ENCODE data around the gene CCNT2. TPM values are rescaled to one million over a fixed set of nuclear protein-coding genes. Genes with fewer than 3 reads are reported as not detected.
"Not testable (repeated sequence)": the region's sequence is repeated elsewhere in the genome, so short reads cannot be mapped to it uniquely, and the experiment has no call there.

CCNT2 gene
- total RNA-seq: 10 to 100 TPM; 28.9 to 31.8 TPM

DNA sequence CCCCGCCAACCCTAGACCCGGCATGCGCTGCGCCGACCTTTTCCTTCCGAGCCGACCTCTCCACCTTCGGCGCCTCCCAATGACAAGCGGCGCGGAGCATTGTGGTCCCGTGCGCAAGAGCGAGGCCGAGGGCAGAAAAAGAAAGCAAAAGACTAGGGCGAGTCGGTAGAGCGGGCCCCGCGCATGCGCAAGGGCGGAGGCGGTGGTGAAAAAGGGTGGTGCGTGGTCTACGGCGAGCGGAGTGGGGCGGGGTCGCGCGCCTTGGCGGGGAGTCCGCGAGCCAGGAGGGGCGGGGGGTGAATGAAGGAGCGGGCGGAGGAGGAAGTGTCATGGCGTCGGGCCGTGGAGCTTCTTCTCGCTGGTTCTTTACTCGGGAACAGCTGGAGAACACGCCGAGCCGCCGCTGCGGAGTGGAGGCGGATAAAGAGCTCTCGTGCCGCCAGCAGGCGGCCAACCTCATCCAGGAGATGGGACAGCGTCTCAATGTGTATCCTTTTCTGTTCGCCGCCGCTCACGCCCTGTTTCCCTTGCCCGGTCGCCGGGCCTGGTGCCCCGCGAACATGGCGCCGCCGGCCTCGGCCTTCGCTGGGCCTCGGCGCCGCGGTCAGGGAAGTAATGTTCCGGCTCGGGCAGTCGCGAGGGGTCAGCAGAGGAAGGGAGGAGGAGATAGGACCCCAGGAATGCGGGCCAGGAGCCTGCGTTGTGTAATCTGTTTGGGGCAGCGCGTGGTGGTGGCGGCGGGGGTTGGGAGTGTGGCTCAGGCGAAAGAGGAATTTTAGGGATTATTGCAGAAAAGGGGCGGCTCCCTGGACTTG lies at the start of gene CCNT2:
Gene CCNT2, plus strand, starts transcription at position 297 of the 815 bp plus-strand sequence. Its CDS starts 33 bp downstream, at position 330.
- ChIA-PET POLR2A (interaction anchor here (1.2 kb wide), 2 partner anchors 701 to 987 kb away, joined by 3 to 5 read pairs; no protein-coding TSS in a partner anchor), CTCF (interaction anchor here (0.9 to 1.0 kb wide), 2 partner anchors 23 to 466 kb away, joined by 3 read pairs; no protein-coding TSS in a partner anchor)

DNA sequence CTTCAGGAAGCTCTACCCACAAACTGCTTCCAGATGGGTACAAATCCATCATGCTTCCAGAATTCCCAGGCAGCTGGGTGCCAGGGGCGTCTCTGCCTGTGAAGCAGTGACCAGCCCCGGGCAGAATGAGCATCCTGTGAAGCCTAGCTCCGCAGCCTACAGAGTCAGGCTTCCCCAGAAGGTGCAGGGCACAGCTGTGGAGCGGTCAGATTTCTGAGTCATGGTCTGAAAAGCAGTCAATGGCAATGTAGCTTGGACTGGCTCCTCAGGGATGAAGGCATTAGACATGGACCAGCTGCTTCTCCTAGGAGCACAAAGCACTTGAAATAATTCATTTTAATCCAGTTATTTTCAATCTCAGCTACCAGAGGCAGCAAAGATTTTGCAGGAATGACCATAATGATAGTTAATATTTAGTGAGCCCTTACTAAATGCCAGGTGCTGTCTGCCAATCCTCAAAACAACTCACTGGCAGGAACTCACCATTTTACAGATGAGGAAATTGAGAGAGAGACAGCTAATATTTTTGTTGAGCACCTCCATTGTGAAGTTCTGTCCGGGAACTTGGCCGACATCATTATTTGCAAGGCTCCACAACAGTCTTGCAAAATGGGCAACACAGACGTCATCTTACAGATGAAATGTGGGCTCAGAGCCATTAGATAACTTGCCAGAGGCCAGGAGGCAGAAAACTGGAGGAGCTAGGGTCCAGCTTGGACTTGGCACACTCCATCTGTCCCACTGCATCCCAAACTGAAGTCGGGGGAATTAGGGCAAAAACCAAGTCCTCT lies 48.5 kb upstream of the CCNT2 start:
- CTCF ChIA-PET: no interaction called here
- POLR2A ChIA-PET: no interaction called here

DNA sequence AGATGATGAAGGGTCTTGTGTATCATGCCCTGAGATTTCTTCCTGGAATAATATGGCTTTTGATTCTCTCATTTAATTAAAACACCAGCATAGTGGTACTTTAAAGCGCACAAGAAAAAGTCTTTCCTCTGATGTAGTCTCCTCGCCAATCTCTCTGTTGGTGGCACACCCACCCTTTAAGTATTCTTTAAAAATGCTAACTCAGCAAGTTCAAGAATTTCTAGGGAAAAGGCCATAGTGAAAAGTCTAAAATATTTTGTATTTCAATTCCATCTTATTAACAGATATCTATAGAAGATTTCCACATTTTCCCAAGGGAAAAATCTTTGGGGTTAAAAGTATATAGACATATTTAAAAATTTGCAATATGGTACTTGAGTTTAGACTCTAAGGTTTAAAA lies 45.5 kb upstream of the CCNT2 start:
- ChIA-PET CTCF (no interaction called here), POLR2A (no interaction called here)

DNA sequence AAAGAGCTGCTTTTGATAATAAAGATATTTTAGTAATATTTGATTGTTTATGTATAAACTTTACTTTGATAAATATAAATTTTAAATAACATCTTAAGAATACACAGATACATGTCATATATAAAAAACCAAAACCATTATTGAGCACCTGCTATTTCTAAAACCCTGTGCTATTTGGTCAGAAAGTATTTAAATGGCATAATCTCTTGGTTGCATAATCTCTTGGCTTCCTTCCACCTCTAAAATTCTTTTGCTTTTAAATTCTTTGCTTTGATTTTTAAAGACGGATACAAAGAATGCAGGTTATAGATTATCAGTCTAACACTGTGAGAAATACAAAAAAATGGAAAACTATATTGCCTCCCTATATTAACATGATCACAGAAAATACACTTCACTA lies 43.3 kb upstream of the CCNT2 start:
- CTCF ChIA-PET: no interaction called here
- POLR2A ChIA-PET: no interaction called here

DNA sequence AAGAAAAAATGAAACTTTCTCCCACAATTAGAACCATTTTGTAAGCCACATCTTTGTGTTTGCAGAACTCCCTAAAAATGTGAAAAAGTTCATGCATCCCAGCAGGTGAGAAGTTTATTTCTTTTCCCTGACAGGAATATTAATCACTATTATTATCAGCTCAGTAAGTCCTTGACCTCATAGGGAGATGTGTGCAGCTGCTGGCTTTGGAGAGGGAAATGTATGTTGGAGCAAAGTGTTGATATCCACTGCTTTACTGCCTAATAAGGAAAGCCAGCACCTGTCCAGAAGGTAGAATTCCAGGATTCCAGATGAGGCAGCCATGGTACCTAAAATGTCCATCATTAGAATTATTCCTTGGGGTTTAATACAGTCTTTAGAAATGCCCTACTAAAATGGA lies 35.8 kb upstream of the CCNT2 start:
- ChIA-PET CTCF (no interaction called here), POLR2A (no interaction called here)

DNA sequence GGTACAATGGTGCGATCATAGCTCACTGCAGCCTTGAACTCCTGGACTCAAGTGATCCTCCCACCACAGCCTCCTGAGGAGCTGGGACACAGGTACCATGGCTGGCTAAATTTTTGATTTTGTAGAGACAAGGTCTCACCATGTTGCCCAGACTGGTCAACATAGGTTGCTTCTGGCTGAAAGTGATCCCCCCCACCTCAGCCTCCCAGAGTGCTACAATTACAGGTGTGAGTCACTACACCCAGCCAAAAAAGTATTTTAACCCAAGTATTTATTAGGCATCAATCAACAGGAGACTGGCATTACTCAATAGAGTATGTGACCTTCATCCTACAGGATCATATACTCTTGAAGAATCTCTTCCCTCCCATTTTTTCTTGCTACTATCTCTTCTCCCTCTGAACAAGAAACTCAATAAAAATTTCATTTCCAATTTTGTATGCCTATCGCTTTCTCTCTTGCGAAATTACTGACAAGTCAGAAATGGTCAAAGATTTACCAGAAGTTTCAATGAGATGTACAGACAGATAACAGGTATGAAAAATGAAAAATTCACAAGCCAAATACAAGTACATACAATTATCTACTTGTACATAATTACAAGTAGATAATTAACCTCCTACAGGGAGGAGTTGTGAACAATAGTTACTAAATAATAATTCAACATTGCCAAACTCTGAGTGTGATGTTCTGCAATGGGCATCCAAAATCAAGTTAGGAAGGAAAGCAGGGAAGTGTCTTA lies 34.9 kb upstream of the CCNT2 start:
- POLR2A ChIA-PET: no interaction called here

DNA sequence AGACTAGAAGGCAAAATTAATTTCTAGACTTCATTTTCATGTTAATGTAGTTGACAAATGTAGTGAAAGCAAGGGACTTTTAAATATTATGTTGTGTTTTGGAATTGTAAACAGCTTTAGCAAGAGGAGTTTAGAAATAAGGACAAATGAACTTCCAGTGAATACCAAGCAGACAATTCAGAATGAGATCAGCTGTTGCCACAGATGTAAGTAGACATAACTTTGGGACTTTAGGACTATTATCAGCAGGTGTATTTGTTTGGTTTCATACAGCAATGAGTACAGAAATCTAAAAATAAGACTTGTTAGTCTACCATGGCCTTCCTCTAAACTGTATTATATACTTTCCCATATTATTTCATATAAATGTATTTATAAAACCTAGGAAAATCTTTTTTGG lies 34.2 kb upstream of the CCNT2 start:
- ChIA-PET CTCF (interaction anchor here (0.5 kb wide), 1 partner anchor 191 kb away, joined by 4 read pairs; no protein-coding TSS in a partner anchor), POLR2A (no interaction called here)

More for the DNA sequence above, 34.9 kb upstream of the CCNT2 start:
- CTCF ChIA-PET: no interaction called here

DNA sequence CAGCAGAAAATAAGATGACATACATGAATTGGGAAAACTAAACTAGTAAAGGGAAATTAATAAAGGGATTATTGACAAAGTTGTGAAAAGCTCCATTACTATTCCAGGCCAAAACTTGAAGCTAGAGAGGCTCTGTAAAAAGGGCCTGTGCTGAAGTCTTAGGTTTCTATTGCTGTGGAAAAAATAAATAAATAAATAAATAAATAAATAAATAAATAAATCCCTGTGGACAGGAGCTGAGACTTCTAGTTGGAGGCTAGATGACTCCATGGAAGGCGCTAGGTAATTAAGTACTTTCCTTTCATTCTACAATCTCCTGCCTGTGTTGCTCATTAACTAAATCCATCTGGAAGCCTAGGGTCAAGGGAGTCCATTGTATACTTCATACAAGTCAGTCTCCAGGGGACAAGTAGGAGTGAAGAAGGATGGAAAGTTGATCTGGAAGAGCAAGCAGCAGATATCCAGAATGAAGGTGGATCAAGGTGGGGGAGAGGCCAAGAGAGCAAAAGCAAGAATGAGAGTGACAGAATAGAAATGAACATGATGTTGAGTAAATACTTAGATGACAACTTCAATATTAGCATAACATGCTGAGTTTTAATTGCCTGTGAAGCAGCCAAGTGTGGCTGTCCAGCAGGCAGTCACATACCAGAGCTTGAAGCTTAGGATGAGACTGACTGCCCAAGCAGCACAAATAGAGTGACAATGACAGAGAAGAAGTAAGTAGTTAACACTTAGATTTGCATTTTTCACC lies 26.2 kb upstream of the CCNT2 start:
- ChIA-PET POLR2A (no interaction called here), CTCF (interaction anchor here (0.9 kb wide), 1 partner anchor 441 kb away, joined by 3 read pairs; no protein-coding TSS in a partner anchor)

DNA sequence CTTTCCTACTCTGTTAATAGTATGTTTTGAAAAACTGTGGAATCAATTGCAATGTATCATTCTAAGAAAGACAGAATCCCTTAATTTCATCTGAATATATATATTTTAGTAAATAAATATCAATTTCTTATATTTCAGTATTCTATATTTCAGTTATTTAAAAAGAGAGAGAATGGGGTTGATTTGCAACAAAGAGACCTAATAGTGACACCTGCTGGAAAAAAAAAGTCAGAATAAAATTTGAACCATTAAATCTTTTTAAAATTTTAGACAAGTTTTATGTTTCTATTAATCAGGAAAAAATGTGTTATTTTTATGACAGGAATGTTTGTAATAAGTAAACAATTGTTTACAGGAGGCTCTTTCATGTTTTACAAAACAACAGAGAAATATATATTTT lies 20.7 kb upstream of the CCNT2 start:
- POLR2A ChIA-PET: no interaction called here
- CTCF ChIA-PET: no interaction called here

DNA sequence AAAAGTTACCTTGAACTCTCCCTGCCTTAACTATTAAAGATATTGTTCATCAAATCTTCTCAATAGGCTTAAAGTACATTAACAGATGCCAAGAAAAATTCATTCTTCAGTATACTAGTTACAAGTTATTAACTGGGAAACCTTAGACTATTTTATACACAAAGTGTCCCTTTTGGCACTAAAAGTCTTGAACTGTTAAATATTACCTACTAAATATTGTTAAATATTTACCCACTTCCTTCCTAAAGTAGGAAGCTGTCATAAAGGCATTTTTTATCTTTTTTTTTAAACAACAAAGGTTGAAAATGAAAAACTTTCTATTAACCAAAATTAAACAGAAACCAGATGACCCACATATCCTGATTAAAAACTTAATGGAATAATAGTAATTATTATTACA lies 19.4 kb upstream of the CCNT2 start:
- POLR2A ChIA-PET: no interaction called here
- CTCF ChIA-PET: no interaction called here

DNA sequence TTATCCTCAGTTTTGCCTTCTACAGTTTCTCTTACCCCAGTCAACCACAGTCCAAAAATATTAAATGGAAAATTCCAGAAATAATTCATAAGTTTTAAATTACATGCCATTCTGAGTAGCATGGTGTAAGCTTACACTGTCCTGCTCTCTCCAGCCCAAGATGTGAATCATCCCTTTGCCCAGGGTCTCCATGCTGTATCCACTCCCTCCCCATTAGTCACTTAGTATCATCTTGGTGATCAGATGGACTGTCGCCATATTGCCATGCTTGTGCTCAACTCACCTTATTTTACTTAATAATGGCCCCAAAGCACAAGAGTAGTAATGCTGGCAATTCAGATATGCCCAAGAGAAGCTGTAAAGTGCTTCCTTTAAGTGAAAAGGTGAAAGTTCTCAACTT lies 18.5 kb upstream of the CCNT2 start:
- ChIA-PET POLR2A (no interaction called here), CTCF (no interaction called here)

DNA sequence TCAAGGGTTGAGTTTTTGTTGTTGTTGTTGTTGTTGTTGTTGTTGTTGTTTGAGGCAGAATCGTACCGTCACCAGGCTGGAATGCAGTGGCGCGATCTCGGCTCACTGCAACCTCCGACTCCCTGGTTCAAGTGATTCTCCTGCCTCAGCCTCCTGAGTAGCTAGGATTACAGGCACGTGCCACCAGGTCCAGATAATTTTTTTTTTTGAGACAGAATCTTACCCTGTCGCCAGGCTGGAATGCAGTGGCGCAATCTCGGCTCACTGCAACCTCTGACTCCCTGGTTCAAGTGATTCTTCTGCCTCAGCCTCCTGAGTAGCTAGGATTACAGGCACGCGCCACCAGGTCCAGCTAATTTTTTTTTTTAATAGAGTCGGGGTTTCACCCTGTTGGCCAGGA lies 14.9 kb upstream of the CCNT2 start:
- POLR2A ChIA-PET, CTCF ChIA-PET: not testable (repeated sequence)

DNA sequence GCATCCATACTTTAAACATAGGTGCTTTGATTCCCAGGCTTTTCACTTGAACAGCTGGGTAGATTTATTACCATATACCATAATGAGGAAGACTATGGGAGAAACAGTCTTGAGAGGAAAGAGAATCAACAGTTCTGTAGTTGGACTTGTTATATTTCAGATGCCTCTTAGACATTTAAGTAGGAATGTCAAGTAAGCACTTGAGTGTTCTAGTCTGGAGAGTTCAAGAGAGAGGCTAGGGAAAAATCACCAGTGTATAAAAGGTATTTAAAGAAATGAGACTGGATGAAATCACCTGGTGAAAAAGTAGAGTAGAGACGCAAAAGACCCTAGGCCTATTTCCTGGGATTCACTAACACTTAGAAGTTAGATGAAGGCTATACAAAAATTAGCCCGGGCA lies 13.5 kb upstream of the CCNT2 start:
- ChIA-PET CTCF (no interaction called here), POLR2A (no interaction called here)

DNA sequence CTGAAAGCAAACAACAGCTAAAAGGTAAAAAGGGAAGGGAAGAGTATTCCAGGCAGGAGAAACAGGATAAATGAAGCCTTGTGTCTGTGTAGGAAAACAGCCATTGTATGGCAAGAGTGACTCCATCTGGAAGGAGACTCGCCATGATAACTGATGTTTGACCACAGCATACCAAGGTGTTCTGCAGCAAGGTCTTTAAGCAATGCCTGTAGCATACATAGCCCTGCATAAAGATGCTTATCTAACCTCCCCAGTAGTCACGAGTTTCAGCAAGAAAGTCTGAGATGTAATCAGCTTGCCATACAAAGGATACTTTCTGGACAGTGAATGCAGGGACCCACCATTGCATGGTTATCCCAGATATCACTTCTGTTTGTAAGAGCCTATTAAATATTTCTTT lies 11.9 kb upstream of the CCNT2 start:
- CTCF ChIA-PET: no interaction called here
- POLR2A ChIA-PET: no interaction called here

DNA sequence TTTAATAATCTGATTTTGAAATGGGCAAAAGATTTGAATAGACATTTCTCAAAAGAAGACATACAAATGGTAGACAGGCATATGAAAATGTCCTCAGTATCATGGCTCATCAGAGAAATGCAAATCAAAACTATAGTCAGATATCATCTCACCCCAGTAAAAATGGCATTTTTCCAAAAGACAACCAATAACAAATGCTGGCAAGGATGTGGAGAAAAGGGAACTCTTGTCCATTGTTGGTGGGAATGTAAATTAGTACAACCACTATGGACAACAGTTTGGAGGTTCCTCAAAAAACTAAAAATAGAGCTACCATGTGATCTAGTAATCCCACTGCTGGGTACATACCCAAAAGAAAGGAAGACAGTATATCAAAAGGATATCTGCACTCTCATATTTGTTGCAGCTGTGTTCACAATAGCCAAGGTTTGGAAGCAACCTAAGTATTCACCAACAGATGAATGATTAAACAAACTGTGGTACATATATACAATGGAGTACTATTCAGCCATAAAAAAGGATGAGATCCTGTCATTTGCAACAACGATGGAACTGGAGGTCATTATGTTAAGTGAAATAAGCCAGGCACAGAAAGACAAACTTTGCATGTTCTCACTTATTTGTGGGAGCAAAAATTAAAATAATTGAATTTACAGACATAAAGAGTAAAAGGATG lies 11.0 kb upstream of the CCNT2 start:
- POLR2A ChIA-PET, CTCF ChIA-PET: not testable (repeated sequence)

DNA sequence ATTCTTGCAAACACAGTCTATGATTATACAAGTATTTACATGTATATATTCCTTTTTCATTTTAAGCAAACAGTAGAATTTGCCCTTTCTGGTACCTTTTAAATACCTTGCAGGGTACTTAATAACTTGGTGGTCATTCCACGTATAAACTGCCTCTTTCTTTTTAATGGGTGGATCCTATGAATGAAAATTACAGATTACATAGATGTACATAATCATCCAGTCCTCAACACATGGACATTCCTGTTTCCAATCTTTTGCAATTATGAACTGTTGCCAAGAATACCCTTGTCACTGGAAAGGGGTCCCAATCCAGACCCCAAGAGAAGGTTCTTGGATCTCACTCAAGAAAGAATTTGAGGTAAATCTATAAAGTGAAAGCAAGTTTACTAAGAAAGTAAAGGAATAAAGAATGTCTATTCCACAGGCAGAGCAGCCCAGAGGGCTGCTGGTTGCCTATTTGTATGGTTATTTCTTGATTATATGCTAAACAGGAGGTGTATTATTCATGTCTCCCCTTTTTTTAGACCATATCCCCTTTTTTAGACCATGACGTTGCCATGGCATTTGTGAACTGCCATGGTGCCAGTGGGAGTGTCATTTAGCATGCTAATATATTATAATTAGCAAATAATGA lies 7.7 kb upstream of the CCNT2 start:
- ChIA-PET POLR2A (no interaction called here), CTCF (no interaction called here)

DNA sequence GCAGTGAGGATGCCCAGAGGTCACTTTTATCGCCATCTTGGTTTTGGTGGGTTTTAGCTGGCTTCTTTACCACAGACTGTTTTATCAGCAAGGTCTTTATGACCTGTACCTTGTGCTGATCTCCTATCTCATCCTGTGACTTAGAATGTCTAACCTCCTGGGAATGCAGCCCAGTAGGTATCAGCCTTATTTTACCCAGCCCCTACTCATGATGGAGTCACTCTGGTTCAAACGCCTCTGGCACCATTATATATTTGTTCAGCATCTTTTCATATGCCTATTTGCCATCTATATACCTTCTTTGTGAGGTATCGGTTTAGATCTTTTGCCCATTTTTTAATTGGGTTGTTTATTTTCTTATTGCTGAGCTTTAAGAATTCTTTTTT lies 7.2 kb upstream of the CCNT2 start:
- CTCF ChIA-PET: no interaction called here
- POLR2A ChIA-PET: no interaction called here

DNA sequence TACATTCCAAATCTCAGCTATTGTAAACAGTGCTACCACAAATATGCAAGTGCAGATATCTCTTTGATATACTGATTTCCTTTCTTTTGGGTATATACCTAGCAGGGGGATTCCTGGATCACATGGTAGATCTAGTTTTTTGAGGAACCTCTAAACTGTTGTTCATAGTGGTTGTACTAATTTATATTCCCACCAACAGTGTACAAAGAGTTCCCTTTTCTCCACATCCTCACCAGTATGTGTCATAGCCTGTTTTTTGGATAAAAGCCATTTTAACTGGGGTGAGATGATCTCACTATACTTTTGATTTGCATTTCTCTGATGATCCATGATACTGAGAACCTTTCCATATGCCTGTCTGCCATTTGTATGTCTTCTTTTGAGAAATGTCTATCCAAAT lies 6.3 kb upstream of the CCNT2 start:
- ChIA-PET CTCF (no interaction called here), POLR2A (no interaction called here)

DNA sequence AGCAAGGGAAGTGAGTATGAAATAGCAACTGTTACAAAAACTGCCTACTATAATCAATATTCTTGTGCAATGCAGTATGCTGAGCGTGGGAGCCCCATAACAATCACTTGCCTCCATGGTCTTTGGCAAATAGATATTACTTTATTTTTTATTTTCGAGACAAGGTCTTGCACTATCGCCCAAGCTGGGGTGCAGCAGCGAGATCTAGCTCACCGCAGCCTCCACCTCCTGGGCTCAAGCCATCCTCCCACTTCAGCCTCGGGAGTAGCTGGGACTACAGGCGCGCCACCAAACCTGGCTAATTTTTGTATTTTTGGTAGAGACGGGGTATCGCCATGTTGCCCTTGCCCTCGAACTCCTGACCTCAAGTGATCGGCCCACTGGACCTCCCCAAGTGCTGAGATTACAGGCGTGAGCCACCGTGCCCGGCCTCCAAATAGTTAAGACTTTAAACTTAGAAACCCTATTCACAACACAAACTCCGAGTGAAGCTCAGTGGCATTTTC lies 1.2 kb upstream of the CCNT2 start:
- POLR2A ChIA-PET: interaction anchor here (0.6 to 1.2 kb wide), 2 partner anchors 700 to 772 kb away, joined by 3 read pairs; no protein-coding TSS in a partner anchor
- CTCF ChIA-PET: interaction anchor here (0.9 to 1.4 kb wide), 2 partner anchors 464 to 466 kb away, joined by 3 read pairs; no protein-coding TSS in a partner anchor

Data from activated CD8-positive, alpha-beta memory T cell treated with anti-CD3 and anti-CD28 coated beads for 36 hours (primary cell).